OCI-LY7 (cell line): ENCODE measurements around the gene GPAT3. TPM values are rescaled to one million over a fixed set of nuclear protein-coding genes. Genes with fewer than 3 reads are reported as not detected.

Experiments used
- BruUV-seq: library from RNA; stranded (reverse); fragments of 400-500 nt; replicated peaks from 2 replicates; lab custom pipeline; 2021; lab: Mats Ljungman, UMichigan
- CTCF ChIA-PET: fragments of 300-600 bp; sonication (Branson Sonifier 250); formaldehyde crosslinking; loops from one replicate; lab custom pipeline; 2022; ENCODE audit warnings: antibody characterized with exemption; ENCODE audit not compliant: unreplicated experiment; lab: Charles Lee
- POLR2A ChIA-PET: fragments of 300-600 bp; sonication (Branson Sonifier 250); formaldehyde crosslinking; loops from one replicate; lab custom pipeline; 2022; ENCODE audit warnings: antibody characterized with exemption; lab: Charles Lee
- DNase-seq: peaks from one replicate; pipeline ENCODE4 v3.0.0-alpha.2; 2015; ENCODE audit warnings: low spot score
- H2AFZ ChIP-seq: fragments of 200-600 bp; sonication (generic), shearing (Covaris generic); 2 replicates; pipeline ENCODE4 v1.6.1; 2014; ENCODE audit warnings: mild to moderate bottlenecking, antibody characterized with exemption, low read length, moderate library complexity
- H3K27ac ChIP-seq: fragments of 200-600 bp; sonication (generic); 2 replicates; pipeline ENCODE4 v1.5.1; 2014; ENCODE audit warnings: mixed run types, low read depth, mild to moderate bottlenecking, moderate library complexity, low read length, inconsistent platforms; ENCODE audit not compliant: poor library complexity, severe bottlenecking
- H3K36me3 ChIP-seq: fragments of 200-600 bp; sonication (generic); 2 replicates; pipeline ENCODE4 v1.6.1; 2014; ENCODE audit warnings: mild to moderate bottlenecking, antibody characterized with exemption, low read length, moderate library complexity, mixed read lengths; ENCODE audit not compliant: insufficient read depth
- H3K4me1 ChIP-seq: fragments of 200-600 bp; sonication (generic); 2 replicates; pipeline ENCODE4 v1.5.1; 2014; ENCODE audit warnings: mild to moderate bottlenecking, low read length; ENCODE audit not compliant: insufficient read depth, poor library complexity, severe bottlenecking
- H3K4me2 ChIP-seq: fragments of 200-600 bp; sonication (generic); 2 replicates; pipeline ENCODE4 v1.6.1; 2014; ENCODE audit warnings: mild to moderate bottlenecking, low read length
- H3K4me3 ChIP-seq: fragments of 200-600 bp; sonication (generic); 2 replicates; pipeline ENCODE4 v1.5.1; 2014; ENCODE audit warnings: mild to moderate bottlenecking, low read depth, low read length; ENCODE audit not compliant: poor library complexity, severe bottlenecking
- H3K79me2 ChIP-seq: fragments of 200-600 bp; sonication (generic); 2 replicates; pipeline ENCODE4 v1.6.1; 2016; ENCODE audit warnings: low read depth, mild to moderate bottlenecking, low read length, moderate library complexity, mixed read lengths; ENCODE audit not compliant: insufficient read depth
- H3K9me2 ChIP-seq: fragments of 200-600 bp; sonication (generic); 2 replicates; pipeline ENCODE4 v1.6.1; 2016; ENCODE audit warnings: mild to moderate bottlenecking, low read length, mixed read lengths; ENCODE audit not compliant: insufficient read depth
- H3K9me3 ChIP-seq: fragments of 200-600 bp; sonication (generic); 2 replicates; pipeline ENCODE4 v1.6.1; 2014; ENCODE audit warnings: mild to moderate bottlenecking, mixed run types, low read length, mixed read lengths
- H4K20me1 ChIP-seq: fragments of 200-600 bp; sonication (generic); 2 replicates; pipeline ENCODE4 v1.6.1; 2014; ENCODE audit warnings: mild to moderate bottlenecking, antibody characterized with exemption, low read length, moderate library complexity, mixed read lengths; ENCODE audit not compliant: insufficient read depth
- CTCF ChIP-seq: fragments of 200-600 bp; sonication (generic); conservative IDR thresholded peaks from 2 replicates; pipeline ENCODE4 v1.5.1; 2014; ENCODE audit warnings: mild to moderate bottlenecking, antibody characterized with exemption, low read length, moderate library complexity, mixed read lengths
- EZH2phosphoT487 ChIP-seq: fragments of 200-600 bp; sonication (generic); IDR thresholded peaks from 2 replicates; pipeline ENCODE4 v1.6.1; 2018; ENCODE audit warnings: low read depth, borderline replicate concordance, mild to moderate bottlenecking, mixed run types, antibody characterized with exemption, low read length, moderate library complexity, mixed read lengths
- intact Hi-C: fragments of 100-400 bp; cut with micrococcal nuclease; formaldehyde crosslinking; loops from one replicate; pipeline ENCODE4 v1.10.0; 2022; ENCODE audit not compliant: unreplicated experiment
- total RNA-seq, 2 experiments: library from RNA; depleted of rRNA in 1 of 2; stranded (reverse); fragments of >200 nt in 1 of 2; shearing (Covaris generic) in 1 of 2; gene quantifications; 2 replicates each; pipeline ENCODE4 v1.2.3, GENCODE V29; 2014 to 2022

Gene GPAT3
- total RNA-seq, 2 experiments from 2014 or later: 0.41 TPM; not detected in 1

- no TSS peak for BruUV-seq
- CTCF ChIA-PET: no interaction called here
These were observed 55.1 kb downstream of the GPAT3 start for GRCh38 chr4:83591056-83591455.

GRCh38 chr4:83591730-83592129 lies 55.8 kb downstream of the GPAT3 start:
- intact Hi-C loops: no loop called here
- H3K4me1 ChIP-seq: no peaks in the 10 kb centered on the region
- DNase-seq: no peak
- CTCF ChIA-PET: no interaction called here
- no peaks in the 10 kb centered on the region for H4K20me1 ChIP-seq
- H3K9me3 ChIP-seq: no peaks in the 10 kb centered on the region
- TF ChIP-seq EZH2phosphoT487 (no peak), CTCF (no peak)
- H2AFZ ChIP-seq: no peak overlapping the region
- H3K4me2 ChIP-seq: no peak overlapping the region
- H3K36me3 ChIP-seq: no peaks in the 10 kb centered on the region
- no peak overlapping the region for H3K4me3 ChIP-seq
- no peaks in the 10 kb centered on the region for H3K79me2 ChIP-seq
- H3K27ac ChIP-seq: no peak overlapping the region
- BruUV-seq: no TSS peak
- H3K9me2 ChIP-seq: no peaks in the 10 kb centered on the region
- POLR2A ChIA-PET: no interaction called here

More at GRCh38 chr4:83591056-83591455, 55.1 kb downstream of the GPAT3 start:
- POLR2A ChIA-PET: interaction anchor here (0.7 kb wide), 1 partner anchor 282 kb away, joined by 3 read pairs; no protein-coding TSS in a partner anchor
- intact Hi-C loops: no loop called here
- Histone ChIP-seq H3K27ac (no peak overlapping the region), H3K79me2 (no peaks in the 10 kb centered on the region), H3K4me3 (no peak overlapping the region), H4K20me1 (no peaks in the 10 kb centered on the region), H3K9me2 (no peaks in the 10 kb centered on the region), H3K4me2 (no peak overlapping the region), H3K9me3 (no peaks in the 10 kb centered on the region), H3K36me3 (no peaks in the 10 kb centered on the region), H2AFZ (no peak overlapping the region), H3K4me1 (no peaks in the 10 kb centered on the region)
- DNase-seq: no peak
- TF ChIP-seq CTCF (no peak), EZH2phosphoT487 (no peak)

- POLR2A ChIA-PET: interaction anchor here (0.6 to 5.9 kb wide), 4 partner anchors 12 to 263 kb away, joined by 4 to 26 read pairs (median 4); partner anchors contain the start of genes HELQ and MRPS18C
These were observed 63.3 kb downstream of the GPAT3 start for GRCh38 chr4:83599183-83599582.

More at GRCh38 chr4:83599183-83599582, 63.3 kb downstream of the GPAT3 start:
- intact Hi-C loops: no loop called here
- H3K36me3 ChIP-seq: no peaks in the 10 kb centered on the region
- H4K20me1 ChIP-seq: no peaks in the 10 kb centered on the region
- H3K4me2 ChIP-seq: 0 out of 2 replicates have a peak overlapping the region, but pooled peaks have one; percentile 3
- H3K9me2 ChIP-seq: no peaks in the 10 kb centered on the region
- DNase-seq: peak; percentile 67
- H3K4me1 ChIP-seq: no peaks in the 10 kb centered on the region
- peak overlapping the region; percentile 85 for H2AFZ ChIP-seq
- no peak overlapping the region for H3K4me3 ChIP-seq
- no peak overlapping the region for H3K27ac ChIP-seq
- no peaks in the 10 kb centered on the region for H3K79me2 ChIP-seq
- H3K9me3 ChIP-seq: no peaks in the 10 kb centered on the region
- no TSS peak for BruUV-seq
- CTCF ChIA-PET: no interaction called here
- TF ChIP-seq CTCF: no peak
- no peak for TF ChIP-seq EZH2phosphoT487
